Stimulated activated naive CD8-positive, alpha-beta T cell treated with anti-CD3 and anti-CD28 coated beads, Interleukin-15, Interleukin-2, amounts not matched to agents 100 U/mL and 50 U/mL, for 24 hours (primary cell): Measurements from ENCODE around the gene EMX1.
A peak's percentile ranks its signal among the peaks of the same experiment; 100 is the strongest.

ENCODE experiments used
- ATAC-seq: fragments of 150-1000 bp; cut with Tn5 transposase; one replicate; pipeline ENCODE4 v1.10.0; 2021
- DNase-seq: peaks from one replicate; pipeline ENCODE4 v3.0.0; 2021

The EMX1 gene

DNA sequence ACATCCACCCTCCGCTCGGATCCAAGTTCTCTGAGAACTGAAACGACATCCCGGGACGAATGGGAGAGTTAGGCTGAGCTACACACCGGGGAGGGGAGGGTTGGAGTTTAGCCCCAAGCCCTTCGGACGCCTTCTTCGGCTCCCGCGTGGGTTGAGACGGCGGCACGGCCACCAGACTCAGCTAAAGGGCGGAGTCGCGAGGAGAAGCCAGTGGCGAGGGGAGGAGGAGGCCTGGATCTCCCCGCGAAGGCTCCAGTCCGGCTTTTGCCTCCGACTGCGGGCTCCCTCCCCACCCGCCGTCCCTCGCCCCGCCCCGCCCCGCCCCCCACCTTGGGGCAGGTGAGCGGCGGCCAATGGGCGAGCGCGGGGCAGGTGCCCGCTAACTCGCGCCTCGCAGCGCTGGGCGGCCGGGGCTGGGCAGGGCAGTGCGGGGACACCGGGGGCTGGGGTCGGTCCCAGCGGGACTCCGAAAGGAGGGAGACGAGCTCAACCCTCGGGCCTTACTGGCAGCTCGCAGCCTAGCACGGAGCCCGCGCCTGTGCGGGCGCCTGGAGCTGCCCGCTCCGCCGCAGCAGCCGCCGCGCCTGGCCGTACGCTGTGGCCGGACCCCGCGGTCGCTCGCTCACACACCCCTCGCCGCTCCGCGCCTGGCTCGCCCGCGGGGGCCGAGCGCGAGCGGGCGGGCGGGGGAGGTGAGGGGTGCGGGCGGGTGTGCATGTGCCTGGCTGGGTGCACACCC is at the start of gene EMX1:
Gene EMX1, plus strand, starts transcription at position 382 of the 739 bp plus-strand sequence. Its CDS starts 334 bp downstream, at position 716.
- DNase-seq (peak; percentile 54), ATAC-seq (peak; percentile 44)

DNA sequence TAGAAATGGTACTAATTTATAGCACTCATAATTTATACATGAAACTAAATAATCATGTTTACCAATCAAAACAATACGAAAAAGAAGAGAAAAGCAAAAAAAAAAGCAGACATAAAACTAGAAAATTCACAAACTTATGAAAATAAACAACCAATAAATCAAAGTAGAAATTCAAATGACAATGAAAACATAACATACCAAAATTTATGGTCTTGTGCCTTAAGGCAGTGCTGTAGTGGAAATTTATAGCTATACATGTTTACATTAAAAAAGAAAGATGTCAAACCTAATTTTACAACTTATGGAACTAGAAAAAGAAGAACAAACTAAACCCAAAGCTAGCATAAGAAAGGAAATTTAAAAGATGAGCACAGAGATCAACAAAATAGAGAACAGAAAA is 46.3 kb upstream of the EMX1 start:
- ATAC-seq (no peak), DNase-seq (no peak)

GRCh38 chr2:72871880-72872279 is 45.4 kb upstream of the EMX1 start:
- ATAC-seq, result no peak
- DNase-seq, result no peak

DNA sequence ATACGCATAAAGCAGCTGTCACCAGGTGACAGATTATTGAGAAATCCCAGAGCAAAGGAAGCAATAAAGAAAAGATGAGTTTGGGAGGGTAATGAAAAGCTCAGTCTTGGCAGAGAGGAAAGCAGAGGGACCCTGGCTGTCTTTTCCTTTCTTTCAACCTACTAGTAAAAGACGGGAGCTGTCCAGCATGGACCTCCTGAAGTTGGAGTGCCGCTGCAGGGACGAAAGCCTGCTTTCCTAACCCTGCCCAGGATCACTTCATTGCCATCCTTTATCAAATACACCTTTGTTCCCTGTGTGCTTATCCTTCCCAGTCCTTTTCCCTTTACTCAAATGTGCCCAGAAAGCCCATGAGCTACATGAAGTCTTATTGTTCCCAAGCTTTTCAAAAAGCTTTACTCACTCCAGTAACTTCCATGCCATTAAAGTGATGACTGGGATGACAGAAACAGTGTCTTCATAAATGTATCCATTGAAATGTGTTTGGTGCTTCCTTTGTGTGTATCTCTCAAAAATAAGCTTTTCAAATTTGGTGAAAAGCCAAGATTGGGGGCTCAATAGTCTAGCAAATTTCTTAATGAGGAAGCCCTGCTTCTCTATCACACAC is 33.9 kb upstream of the EMX1 start:
- peak; percentile 44 for DNase-seq
- no peak for ATAC-seq

GRCh38 chr2:72886505-72887031 is 30.8 kb upstream of the EMX1 start:
- ATAC-seq (no peak), DNase-seq (no peak)

GRCh38 chr2:72887032-72887739 is 30.1 kb upstream of the EMX1 start, which contains the start of gene SPR:
TSS of gene SPR (plus strand) at chr2:72887408. CDS start at chr2:72887433, 25 bp downstream.
- DNase-seq (peak; percentile 83), ATAC-seq (peak; percentile 94)

- DNase-seq (peak; percentile 79), ATAC-seq (peak; percentile 41)
Measured at GRCh38 chr2:72887740-72888437, 29.4 kb upstream of the EMX1 start.

- no peak for ATAC-seq
- DNase-seq, result no peak
Measured at GRCh38 chr2:72888438-72889202, 28.7 kb upstream of the EMX1 start.

- ATAC-seq, result no peak
- no peak for DNase-seq
Measured at GRCh38 chr2:72889991-72890390, 27.3 kb upstream of the EMX1 start.

DNA sequence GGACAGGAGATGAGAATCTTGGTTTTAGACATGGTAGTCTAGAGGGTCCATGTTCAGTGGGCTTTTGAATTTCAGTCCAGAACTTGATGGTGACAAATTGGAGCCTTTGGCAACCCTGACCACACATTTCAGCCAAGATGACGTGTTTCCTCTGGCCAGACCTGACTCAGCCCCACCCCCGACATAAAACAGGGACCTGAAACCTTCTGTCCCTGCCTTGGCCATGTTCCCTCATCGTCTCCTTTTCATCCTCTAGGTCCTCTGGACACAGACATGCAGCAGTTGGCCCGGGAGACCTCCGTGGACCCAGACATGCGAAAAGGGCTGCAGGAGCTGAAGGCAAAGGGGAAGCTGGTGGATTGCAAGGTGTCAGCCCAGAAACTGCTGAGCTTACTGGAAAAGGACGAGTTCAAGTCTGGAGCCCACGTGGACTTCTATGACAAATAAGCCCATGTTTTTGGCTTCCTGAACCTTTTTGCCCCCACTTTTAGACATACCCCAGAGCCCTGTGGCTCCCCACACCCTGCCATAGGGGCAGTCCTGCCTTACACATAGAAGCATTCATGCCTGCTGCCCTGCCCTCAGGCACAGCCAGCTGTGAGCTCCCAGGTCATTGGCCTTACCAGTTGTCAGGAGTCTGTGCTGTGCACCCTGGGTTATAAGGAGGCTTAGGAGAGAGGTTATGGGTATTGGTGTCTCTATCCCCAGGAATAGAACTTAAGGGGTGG is 26.1 kb upstream of the EMX1 start:
- DNase-seq (no peak), ATAC-seq (no peak)

DNA sequence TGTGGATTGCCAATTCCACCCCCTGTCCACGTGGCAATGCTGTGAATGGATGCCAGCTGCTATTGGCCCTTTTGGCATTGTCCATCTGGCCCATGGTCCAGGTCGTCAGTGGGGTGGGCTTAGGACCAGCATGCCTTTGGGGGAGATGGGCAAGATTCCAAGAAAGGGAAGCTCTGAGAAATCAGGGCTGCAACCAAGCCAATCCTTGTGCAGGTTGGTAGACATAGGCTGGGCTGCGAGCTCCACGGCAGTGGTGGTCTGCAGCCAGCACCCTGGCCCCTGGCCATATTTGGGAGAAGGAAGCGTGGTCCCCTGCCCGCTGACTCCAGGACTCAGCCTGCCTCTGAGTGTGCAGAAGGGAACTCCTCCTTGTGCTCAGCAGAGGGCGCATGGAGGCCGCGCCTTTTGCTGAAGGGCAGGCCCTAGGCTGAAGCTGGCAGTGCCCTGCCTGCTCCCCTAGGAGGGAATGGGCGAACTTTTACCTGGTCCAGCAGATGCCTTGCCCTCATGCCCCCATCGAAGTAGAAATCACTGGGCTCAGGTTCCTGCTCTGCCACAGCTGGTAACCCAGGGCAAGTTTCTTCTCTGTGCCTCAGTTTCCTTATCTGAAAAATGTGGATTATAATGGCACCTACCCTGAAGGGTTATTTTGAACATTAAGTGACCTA is 24.7 kb upstream of the EMX1 start:
- DNase-seq, result peak; percentile 63
- peak; percentile 80 for ATAC-seq

GRCh38 chr2:72893594-72894319 is 23.6 kb upstream of the EMX1 start:
- ATAC-seq, result peak; percentile 54
- DNase-seq, result peak; percentile 56

DNA sequence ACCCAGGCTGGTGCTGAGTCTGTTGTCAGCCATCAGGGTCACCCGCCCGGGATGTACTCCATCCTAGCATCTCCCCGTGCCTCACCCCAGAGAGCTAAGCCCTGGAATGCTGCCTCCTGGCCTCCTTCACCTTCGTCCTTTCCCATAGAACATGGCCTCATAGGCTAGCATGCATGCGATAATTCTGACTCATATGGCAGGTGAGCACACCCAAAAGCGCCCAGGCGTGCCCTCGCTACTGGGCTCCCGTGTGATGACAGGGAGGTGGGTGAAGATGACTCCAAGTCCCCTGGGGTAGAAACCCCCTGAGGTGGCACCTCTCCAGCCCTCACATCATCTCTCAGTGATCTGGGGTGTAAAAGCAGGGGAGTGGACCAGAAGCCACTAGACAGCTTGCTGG is 22.8 kb upstream of the EMX1 start:
- ATAC-seq, result no peak

DNA sequence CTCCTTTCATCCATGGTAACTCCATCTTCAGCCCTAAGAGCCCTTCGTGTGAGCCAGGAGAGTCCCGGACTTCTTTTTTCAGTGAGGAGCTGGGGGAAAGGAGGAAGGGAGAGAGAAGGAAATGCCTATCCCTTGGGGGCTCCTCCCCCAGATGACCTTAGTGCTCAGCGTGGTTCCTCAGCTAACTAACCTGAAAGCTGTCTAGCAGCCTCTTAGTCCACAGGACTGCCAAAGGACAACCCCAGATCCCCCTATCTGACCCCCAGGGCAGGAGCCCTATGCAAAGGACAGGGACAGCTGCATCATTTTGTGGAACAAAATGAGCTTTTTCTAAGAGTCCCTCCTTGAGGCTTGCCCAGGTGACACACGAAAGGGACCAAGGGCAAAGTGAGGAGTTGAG is 22.2 kb upstream of the EMX1 start:
- no peak for ATAC-seq
- no peak for DNase-seq

More for the DNA sequence above, 22.8 kb upstream of the EMX1 start:
- no peak for DNase-seq

- DNase-seq (no peak), ATAC-seq (no peak)
Measured at GRCh38 chr2:72895759-72896281, 21.5 kb upstream of the EMX1 start.

DNA sequence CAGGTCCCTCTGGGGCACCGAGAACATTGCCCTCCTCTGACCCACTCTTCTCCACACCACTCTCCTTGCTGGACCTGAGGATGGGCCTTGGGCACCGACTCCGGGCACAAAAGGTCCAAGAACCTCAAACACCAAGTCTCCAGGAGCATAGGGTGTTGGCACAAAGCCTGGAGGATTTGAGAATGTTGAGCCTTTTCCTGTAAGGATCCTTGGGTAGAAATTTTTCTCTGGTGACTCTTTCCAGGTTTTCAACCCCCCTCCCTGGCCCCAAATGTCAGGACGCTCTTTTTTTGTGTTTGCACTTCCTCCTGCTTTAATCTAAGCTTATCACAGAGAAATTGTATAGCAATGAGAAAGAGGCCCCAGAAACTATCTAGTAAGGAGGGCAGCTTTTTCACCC is 20.9 kb upstream of the EMX1 start:
- ATAC-seq (no peak), DNase-seq (no peak)

DNA sequence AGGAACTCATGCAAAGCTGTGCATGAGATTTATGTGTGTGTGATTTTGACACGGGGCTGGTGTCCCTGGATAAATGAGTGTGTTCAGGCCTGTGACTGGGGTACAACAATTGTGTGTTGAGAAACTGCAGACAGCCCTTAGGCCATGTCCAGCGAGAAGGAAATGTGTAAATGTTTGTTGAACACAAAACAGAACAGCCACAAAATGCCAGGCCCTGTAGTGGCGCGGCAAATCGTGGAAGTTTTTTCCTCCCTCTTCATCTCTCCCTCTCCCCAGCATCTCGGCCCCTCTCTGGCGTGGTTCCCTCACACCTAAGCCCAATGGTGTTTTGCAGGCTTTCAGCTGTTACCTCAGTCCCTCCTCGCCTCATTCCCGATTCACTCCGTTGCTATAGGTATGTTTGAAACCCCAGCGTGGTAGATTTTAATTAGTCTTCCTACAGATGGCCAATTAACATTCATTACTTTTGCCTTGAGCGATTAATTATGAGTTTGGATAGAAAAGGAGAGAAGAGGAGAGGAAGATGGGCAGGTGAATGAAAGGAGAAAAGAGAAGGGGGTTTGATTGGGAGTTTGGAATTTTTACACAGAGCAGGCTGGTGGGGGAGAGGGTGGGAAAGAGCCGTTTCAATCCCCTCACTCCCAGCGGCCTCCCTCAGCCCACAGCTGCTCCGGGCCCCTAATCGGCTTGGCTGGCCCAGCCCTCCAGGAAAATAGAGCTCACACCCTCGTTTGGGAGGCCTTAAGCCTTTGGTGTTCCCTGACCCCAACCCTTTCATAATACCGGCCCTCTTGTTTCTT is 19.3 kb upstream of the EMX1 start:
- ATAC-seq (no peak), DNase-seq (no peak)

DNA sequence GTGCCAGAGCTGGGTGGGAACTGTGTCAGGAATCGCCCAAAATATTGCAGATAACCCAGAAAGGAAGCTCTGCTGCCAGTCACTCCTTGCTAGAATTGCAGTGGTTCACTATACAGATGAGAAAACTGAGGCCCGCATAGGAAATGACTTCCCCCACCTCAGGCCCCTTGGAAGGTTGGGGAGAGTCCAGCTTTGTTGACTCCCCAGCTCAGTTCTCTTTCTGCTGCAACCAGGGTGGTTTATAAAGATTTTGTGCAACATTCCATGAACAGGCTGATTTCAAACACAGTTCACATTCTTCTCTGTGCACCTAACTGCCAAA is 18.8 kb upstream of the EMX1 start:
- no peak for DNase-seq
- no peak for ATAC-seq
